ENCODE measurements around the gene MTHFD1. TPM values are rescaled to one million over a fixed set of nuclear protein-coding genes. Genes with fewer than 3 reads are reported as not detected.

MTHFD1 gene
- total RNA-seq (2013): 11.8 TPM
- polyA plus RNA-seq: 10 to 100 TPM; 11.8 to 21.3 (median 14.3) TPM
- polyA minus RNA-seq: 7.5 and 12.2 TPM in 2 replicates
- total RNA-seq: 1.8 to 19.1 (median 14.6) reads per million in 11 experiments

DNA sequence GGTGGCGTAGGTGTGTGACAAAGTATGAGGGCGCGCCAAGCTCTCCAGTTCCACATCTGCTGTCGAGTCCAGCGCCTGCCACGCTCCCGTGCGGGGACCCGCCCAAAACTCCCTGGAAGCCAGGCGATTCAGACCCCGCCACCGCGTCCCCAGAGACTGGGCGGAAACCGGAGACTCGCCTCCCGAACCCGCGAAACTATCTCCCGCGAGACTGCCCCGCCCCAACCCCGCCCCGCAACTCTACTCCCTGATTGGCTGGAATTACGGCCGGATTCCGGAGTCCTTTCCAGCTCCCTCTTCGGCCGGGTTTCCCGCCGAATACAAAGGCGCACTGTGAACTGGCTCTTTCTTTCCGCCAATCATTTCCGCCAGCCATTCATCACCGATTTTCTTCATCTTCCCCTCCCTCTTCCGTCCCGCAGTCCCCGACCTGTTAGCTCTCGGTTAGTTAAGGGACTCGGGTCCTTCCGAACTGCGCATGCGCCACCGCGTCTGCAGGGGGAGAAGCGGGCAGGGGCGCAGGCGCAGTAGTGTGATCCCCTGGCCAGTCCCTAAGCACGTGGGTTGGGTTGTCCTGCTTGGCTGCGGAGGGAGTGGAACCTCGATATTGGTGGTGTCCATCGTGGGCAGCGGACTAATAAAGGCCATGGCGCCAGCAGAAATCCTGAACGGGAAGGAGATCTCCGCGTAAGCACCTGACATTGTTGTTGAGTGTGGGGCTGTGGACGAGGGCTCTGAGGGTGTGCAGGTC, at the start of gene MTHFD1:
MTHFD1 (plus strand) TSS at position 572 of the 751 bp plus-strand sequence; CDS start at position 647, 75 bp downstream.
- peaks cover 52% of the 10 kb centered on the region for H3K79me2 ChIP-seq (ENCODE audit: insufficient read depth, low read length)
- peak within 1 kb of the TSS; percentile 66 to 82 for H3K27ac ChIP-seq (ENCODE audit: low read depth in 1 of 2, low read length in 2 of 2)
- H4K20me1 ChIP-seq (ENCODE audit: insufficient read depth, low read length): no peaks in the 10 kb centered on the region
- peaks cover 30% of the 10 kb centered on the region for H3K4me1 Mint-ChIP-seq
- H3K27ac Mint-ChIP-seq: peak within 1 kb of the TSS; percentile 85 to 95 (median 93)
- no peaks in the 10 kb centered on the region for H3K27me3 ChIP-seq (ENCODE audit: control insufficient read depth in 2 of 2, insufficient read depth in 2 of 2, low read length in 2 of 2)
- peaks cover 0 to 2% (median 0%) of the 10 kb centered on the region in 3 donors for H3K27me3 Mint-ChIP-seq (ENCODE audit: low read depth in 3 of 3)
- H3K4me2 ChIP-seq (replicated peaks; ENCODE audit: extremely low read depth, low read length, poor library complexity, severe bottlenecking): peak within 1 kb of the TSS; percentile 98
- peaks cover 21 to 29% of the 10 kb centered on the region in 2 donors for H3K4me1 ChIP-seq (ENCODE audit: control insufficient read depth in 1 of 2, insufficient read depth in 2 of 2, low read length in 2 of 2)
- H3K9me3 ChIP-seq (replicated peaks in 1 of 2; ENCODE audit: control insufficient read depth in 1 of 2, insufficient read depth in 1 of 2, low read length in 2 of 2): no peaks in the 10 kb centered on the region
- H3K4me3 ChIP-seq (replicated peaks in 1 of 3; ENCODE audit: low read depth in 2 of 3, low read length in 3 of 3): peak within 1 kb of the TSS; percentile 68 to 90 (median 80)
- no peaks in the 10 kb centered on the region for H3K36me3 ChIP-seq (replicated peaks in 1 of 2; ENCODE audit: control insufficient read depth in 1 of 2, insufficient read depth in 2 of 2, low read length in 2 of 2)
- peak within 1 kb of the TSS; percentile 99 for H2AFZ ChIP-seq (ENCODE audit: insufficient read depth, low read depth, low read length, poor library complexity, severe bottlenecking)
- intact Hi-C loops (cut with micrococcal nuclease): loop anchor here in 1 of 2 donors (2.0 to 10.0 kb wide), 2 partner anchors 119 to 707 kb away; no protein-coding TSS in a partner anchor
- peaks cover 0 to 7% (median 0%) of the 10 kb centered on the region in 7 donors for H3K9me3 Mint-ChIP-seq
- TF ChIP-seq, protein P1, sequence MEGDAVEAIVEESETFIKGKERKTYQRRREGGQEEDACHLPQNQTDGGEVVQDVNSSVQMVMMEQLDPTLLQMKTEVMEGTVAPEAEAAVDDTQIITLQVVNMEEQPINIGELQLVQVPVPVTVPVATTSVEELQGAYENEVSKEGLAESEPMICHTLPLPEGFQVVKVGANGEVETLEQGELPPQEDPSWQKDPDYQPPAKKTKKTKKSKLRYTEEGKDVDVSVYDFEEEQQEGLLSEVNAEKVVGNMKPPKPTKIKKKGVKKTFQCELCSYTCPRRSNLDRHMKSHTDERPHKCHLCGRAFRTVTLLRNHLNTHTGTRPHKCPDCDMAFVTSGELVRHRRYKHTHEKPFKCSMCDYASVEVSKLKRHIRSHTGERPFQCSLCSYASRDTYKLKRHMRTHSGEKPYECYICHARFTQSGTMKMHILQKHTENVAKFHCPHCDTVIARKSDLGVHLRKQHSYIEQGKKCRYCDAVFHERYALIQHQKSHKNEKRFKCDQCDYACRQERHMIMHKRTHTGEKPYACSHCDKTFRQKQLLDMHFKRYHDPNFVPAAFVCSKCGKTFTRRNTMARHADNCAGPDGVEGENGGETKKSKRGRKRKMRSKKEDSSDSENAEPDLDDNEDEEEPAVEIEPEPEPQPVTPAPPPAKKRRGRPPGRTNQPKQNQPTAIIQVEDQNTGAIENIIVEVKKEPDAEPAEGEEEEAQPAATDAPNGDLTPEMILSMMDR (IDR thresholded peaks at IDR 0.05): no peak
- peak; percentile 94 to 97 (median 94) for DNase-seq
- 0% methylated on average over 58 of the region's 58 CpGs for WGBS (ENCODE audit: insufficient coverage)
- H3K9ac ChIP-seq (ENCODE audit: insufficient read depth, low read length, poor library complexity, severe bottlenecking): peak within 1 kb of the TSS; percentile 78
- peak within 1 kb of the TSS; percentile 99 for H3K4me3 Mint-ChIP-seq
- peaks cover 2 to 12% of the 10 kb centered on the region in 2 donors for H3K36me3 Mint-ChIP-seq

DNA sequence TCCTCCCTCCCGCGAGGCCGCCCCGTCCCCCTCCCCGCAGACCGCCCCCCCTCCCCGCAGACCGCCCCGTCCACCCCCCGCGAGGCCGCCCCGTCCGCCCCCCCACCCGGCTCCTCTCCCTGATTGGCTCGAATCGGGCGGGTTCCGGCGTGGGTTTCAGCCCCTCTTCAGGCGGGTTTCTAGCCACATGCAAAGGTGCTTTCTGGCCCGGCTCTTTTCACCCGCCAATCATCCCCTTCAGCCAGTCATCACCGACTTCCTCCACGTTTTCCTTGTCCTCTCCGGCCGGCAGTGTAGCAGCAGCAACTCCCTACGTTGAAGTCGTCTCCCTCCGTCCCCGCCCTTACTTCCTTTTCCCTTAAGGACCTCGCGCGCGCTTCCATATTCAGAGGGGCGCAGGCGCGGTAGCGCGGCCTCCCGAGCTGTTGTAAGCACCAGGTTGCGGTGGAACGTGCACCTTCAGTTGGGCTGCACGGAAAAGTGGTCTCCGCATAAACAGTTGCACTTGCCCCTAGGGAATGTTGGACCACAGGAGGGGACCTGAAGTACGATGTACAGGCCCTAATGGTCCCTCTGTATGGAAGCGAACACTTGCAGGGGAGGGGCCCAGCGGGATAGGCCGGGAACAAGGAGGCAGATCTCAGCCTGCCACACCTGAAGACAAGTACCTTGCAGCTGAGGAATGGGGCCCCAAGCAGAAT, 49.4 kb upstream of the MTHFD1 start:
- peak overlapping the region; percentile 96 for H3K4me2 ChIP-seq (replicated peaks; ENCODE audit: extremely low read depth, low read length, poor library complexity, severe bottlenecking)
- Mint-ChIP-seq H3K9me3 (peaks cover 7 to 20% (median 17%) of the 10 kb centered on the region in 7 donors), H3K4me3 (peak overlapping the region; percentile 95), H3K27me3 (ENCODE audit: low read depth in 3 of 3) (peaks cover 0 to 2% (median 0%) of the 10 kb centered on the region in 3 donors), H3K4me1 (peaks cover 19% of the 10 kb centered on the region), H3K27ac (peak overlapping the region; percentile 15 to 83 (median 75)), H3K36me3 (peaks cover 0 to 2% of the 10 kb centered on the region in 2 donors)
- under 1% methylated on average over 35 of the region's 49 CpGs for WGBS (ENCODE audit: insufficient coverage)
- H3K36me3 ChIP-seq (replicated peaks in 1 of 2; ENCODE audit: control insufficient read depth in 1 of 2, insufficient read depth in 2 of 2, low read length in 2 of 2): no peaks in the 10 kb centered on the region
- H3K4me1 ChIP-seq (ENCODE audit: control insufficient read depth in 1 of 2, insufficient read depth in 2 of 2, low read length in 2 of 2): peaks cover 13 to 16% of the 10 kb centered on the region in 2 donors
- peak overlapping the region; percentile 92 for H2AFZ ChIP-seq (ENCODE audit: insufficient read depth, low read depth, low read length, poor library complexity, severe bottlenecking)
- peak; percentile 69 to 86 (median 80) for DNase-seq
- H3K4me3 ChIP-seq (replicated peaks in 1 of 3; ENCODE audit: low read depth in 2 of 3, low read length in 3 of 3): peak overlapping the region; percentile 44 to 84 (median 68)
- no peaks in the 10 kb centered on the region for H3K79me2 ChIP-seq (ENCODE audit: insufficient read depth, low read length)
- H3K9ac ChIP-seq (ENCODE audit: insufficient read depth, low read length, poor library complexity, severe bottlenecking): peak overlapping the region; percentile 59
- H3K9me3 ChIP-seq (replicated peaks in 1 of 2; ENCODE audit: control insufficient read depth in 1 of 2, insufficient read depth in 1 of 2, low read length in 2 of 2): peaks cover 10 to 11% of the 10 kb centered on the region in 2 donors
- intact Hi-C loops (cut with micrococcal nuclease): no loop called here
- H3K27ac ChIP-seq (ENCODE audit: low read depth in 1 of 2, low read length in 2 of 2): peak overlapping the region; percentile 42 to 49
- no peaks in the 10 kb centered on the region for H3K27me3 ChIP-seq (ENCODE audit: control insufficient read depth in 2 of 2, insufficient read depth in 2 of 2, low read length in 2 of 2)
- TF ChIP-seq, protein P1 (IDR thresholded peaks at IDR 0.05): no peak
- H4K20me1 ChIP-seq (ENCODE audit: insufficient read depth, low read length): no peaks in the 10 kb centered on the region

All from CD14-positive monocyte (primary cell).